Lower leg skin (tissue), 3 donors: Measurements from ENCODE around the gene PJA1.

ENCODE experiments used
- CTCF ChIP-seq, 3 donors: fragments of 450-650 bp; IDR thresholded peaks; one replicate each; pipeline ENCODE4 v1.5.1; 2016; ENCODE audit warnings: antibody characterized with exemption in 3 of 3, mild to moderate bottlenecking in 3 of 3, moderate library complexity in 2 of 3
- POLR2A ChIP-seq, 2 donors: fragments of 450-650 bp; IDR thresholded peaks; one replicate each; pipeline ENCODE4 v1.6.1; 2016 to 2017; ENCODE audit warnings: antibody characterized with exemption in 2 of 2, mild to moderate bottlenecking in 1 of 2, moderate library complexity in 1 of 2

DNA sequence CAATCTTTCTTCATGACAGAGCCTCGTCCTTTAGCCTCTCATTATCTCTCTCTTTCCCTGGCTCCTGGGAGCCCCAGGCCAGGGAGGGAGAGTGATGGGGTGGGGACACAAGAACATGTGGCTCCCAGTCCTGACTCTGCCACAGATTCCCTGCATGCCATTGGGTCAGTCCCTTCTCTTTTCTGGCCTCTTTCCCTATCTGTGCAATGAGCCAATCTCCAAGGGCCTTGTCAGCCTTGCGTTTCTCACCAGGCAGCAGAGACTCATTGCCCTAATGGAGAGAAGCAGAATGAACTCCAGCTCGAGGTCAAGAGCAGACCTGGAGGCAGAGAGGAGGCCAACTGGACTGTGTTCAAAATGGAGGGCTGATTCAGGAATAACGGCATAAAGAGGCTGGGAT, 38.4 kb upstream of the PJA1 start:
- no peak for TF ChIP-seq CTCF (IDR thresholded peaks at IDR 0.05)
- TF ChIP-seq POLR2A (IDR thresholded peaks at IDR 0.05): no peak
